SK-N-SH treated with all-trans-retinoic acid at 6 μM for 48 hours (cell line): ENCODE measurements around the gene DGAT2.
"Not testable (repeated sequence)": the region's sequence is repeated elsewhere in the genome, so short reads cannot be mapped to it uniquely, and the experiment has no call there.

ENCODE experiments used
- CSDC2 ChIP-seq: fragments of 250-450 bp; sonication (Bioruptor Pico); IDR thresholded peaks from 2 replicates; pipeline ENCODE4 v1.5.0; 2020; ENCODE audit warnings: mild to moderate bottlenecking, moderate library complexity
- OSR1 ChIP-seq: fragments of 250-450 bp; sonication (Bioruptor Pico); IDR thresholded peaks from 2 replicates; pipeline ENCODE4 v1.8.0; 2022; ENCODE audit warnings: moderate library complexity, mild to moderate bottlenecking, inconsistent platforms
- TCF4 ChIP-seq: fragments of 250-450 bp; sonication (Bioruptor Pico); IDR thresholded peaks from 2 replicates; pipeline ENCODE4 v1.8.0; 2021; ENCODE audit warnings: mild to moderate bottlenecking, moderate library complexity, borderline replicate concordance

DNA sequence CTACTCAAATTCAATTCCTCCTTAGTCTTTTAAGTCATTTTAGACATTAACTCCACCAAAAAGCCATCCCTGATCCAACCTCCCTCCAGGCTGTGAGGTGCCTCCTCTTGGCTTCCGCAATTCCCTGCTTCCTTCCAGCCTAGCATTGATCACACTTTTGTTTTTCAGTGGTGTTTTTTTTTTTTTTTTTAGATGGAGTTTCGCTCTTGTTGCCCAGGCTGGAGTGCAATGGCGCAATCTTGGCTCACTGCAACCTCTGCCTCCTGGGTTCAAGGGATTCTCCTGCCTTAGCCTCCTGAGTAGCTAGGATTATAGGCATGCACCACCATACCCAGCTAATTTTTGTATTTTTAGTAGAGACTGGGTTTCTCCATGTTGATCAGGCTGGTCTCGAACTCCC is 25.4 kb upstream of the DGAT2 start:
- not testable (repeated sequence) for TF ChIP-seq OSR1 (CRISPR knock-in tag); TCF4 (CRISPR knock-in tag); CSDC2
